Smooth muscle cell (in vitro differentiated cells): Measurements from ENCODE around the gene DIPK1C. TPM values are rescaled to one million over a fixed set of nuclear protein-coding genes. Genes with fewer than 3 reads are reported as not detected.

Source experiments
- DNase-seq: peaks from one replicate; lab custom pipeline; 2025; ENCODE audit not compliant: unreplicated experiment; lab: John Stamatoyannopoulos, UW
- H2AFZ ChIP-seq: fragments of 200-600 bp; sonication (generic); 2 replicates; pipeline ENCODE4 v1.6.0; 2016; ENCODE audit warnings: antibody characterized with exemption, low read depth, mild to moderate bottlenecking
- H3F3A ChIP-seq: fragments of 200-600 bp; sonication (generic); 2 replicates; pipeline ENCODE4 v1.6.0; 2017; ENCODE audit warnings: antibody characterized with exemption, low read depth
- H3K27ac ChIP-seq: fragments of 200-600 bp; sonication (generic); 2 replicates; pipeline ENCODE4 v1.5.1; 2016; ENCODE audit warnings: low read depth, mild to moderate bottlenecking
- H3K27me3 ChIP-seq: fragments of 200-600 bp; sonication (generic); 2 replicates; pipeline ENCODE4 v1.6.1; 2016; ENCODE audit warnings: low read depth, mild to moderate bottlenecking
- H3K36me3 ChIP-seq: fragments of 200-600 bp; sonication (generic); 2 replicates; pipeline ENCODE4 v1.5.1; 2016; ENCODE audit warnings: low read depth
- H3K4me1 ChIP-seq: fragments of 200-600 bp; sonication (generic); 2 replicates; pipeline ENCODE4 v1.5.1; 2016; ENCODE audit warnings: low read depth
- H3K4me2 ChIP-seq: fragments of 200-600 bp; sonication (generic); 2 replicates; pipeline ENCODE4 v1.6.0; 2016; ENCODE audit warnings: mild to moderate bottlenecking
- H3K4me3 ChIP-seq: fragments of 200-600 bp; sonication (generic); 2 replicates; pipeline ENCODE4 v1.5.1; 2016; ENCODE audit warnings: mild to moderate bottlenecking
- H3K79me2 ChIP-seq: fragments of 200-600 bp; sonication (generic); 2 replicates; pipeline ENCODE4 v1.6.0; 2016; ENCODE audit warnings: low read depth, mild to moderate bottlenecking
- H3K9ac ChIP-seq: fragments of 200-600 bp; sonication (generic); 2 replicates; pipeline ENCODE4 v1.6.0; 2016; ENCODE audit warnings: low read depth
- H3K9me3 ChIP-seq: fragments of 200-600 bp; sonication (generic); replicated peaks from 2 replicates; pipeline ENCODE4 v1.5.1; 2016; ENCODE audit warnings: low read depth
- H4K20me1 ChIP-seq: fragments of 200-600 bp; sonication (generic); 2 replicates; pipeline ENCODE4 v1.6.0; 2016; ENCODE audit warnings: low read depth
- CTCF ChIP-seq: fragments of 200-600 bp; sonication (generic); IDR thresholded peaks from 2 replicates; pipeline ENCODE4 v1.5.1; 2017; ENCODE audit warnings: borderline replicate concordance, mild to moderate bottlenecking, antibody characterized with exemption; ENCODE audit not compliant: insufficient read depth, poor library complexity, severe bottlenecking
- WGBS: methylation state at CpG from one replicate; pipeline ENCODE4 v1.1.7; 2016; ENCODE audit warnings: low lambda C conversion rate; 5-methylcytosine and 5-hydroxymethylcytosine counted together
- polyA plus RNA-seq: library from polyadenylated mRNA; unstranded; fragments of >200 nt; fragmentation: Nextera tagmentation; extraction: Ambion mirVana; gene quantifications from 2 replicates; pipeline ENCODE4 v1.2.1, GENCODE V29; 2016
- total RNA-seq: library from RNA; depleted of rRNA; stranded (reverse); fragments of >200 nt; gene quantifications from 2 replicates; pipeline ENCODE4 v1.2.3, GENCODE V29; 2014

The DIPK1C gene
- total and polyA plus RNA-seq, 2 experiments from 2014 or later, result not detected

- H3K27me3 ChIP-seq, result no peaks in the 10 kb centered on the region
- peak overlapping the region; percentile 90 for H3K4me2 ChIP-seq
- peaks cover 11% of the 10 kb centered on the region for H3F3A ChIP-seq
- WGBS, result 3% methylated on average over 45 of the region's 48 CpGs
- no peaks in the 10 kb centered on the region for H3K4me1 ChIP-seq
- H3K9me3 ChIP-seq, result no peaks in the 10 kb centered on the region
- peak overlapping the region; percentile 85 for H3K4me3 ChIP-seq
- DNase-seq, result peak; percentile 81
- peak overlapping the region; percentile 94 for H3K9ac ChIP-seq
- peaks cover 20% of the 10 kb centered on the region for H3K79me2 ChIP-seq
- H3K36me3 ChIP-seq, result peaks cover 3% of the 10 kb centered on the region
- H3K27ac ChIP-seq, result peak overlapping the region; percentile 88
- peak overlapping the region; percentile 91 for H2AFZ ChIP-seq
- peak; percentile 6 for TF ChIP-seq CTCF
- H4K20me1 ChIP-seq, result peaks cover 8% of the 10 kb centered on the region
These were observed 39.6 kb upstream of the DIPK1C start for GRCh38 chr18:74496508-74497323.

- H3K27ac ChIP-seq, result peak within 1 kb of the TSS; percentile 88
- peak within 1 kb of the TSS; percentile 85 for H3K4me3 ChIP-seq
- H3K4me1 ChIP-seq, result no peaks in the 10 kb centered on the region
- H3K27me3 ChIP-seq, result no peaks in the 10 kb centered on the region
- no peak for TF ChIP-seq CTCF
- peaks cover 3% of the 10 kb centered on the region for H3K36me3 ChIP-seq
- H3K9ac ChIP-seq, result peak within 1 kb of the TSS; percentile 94
- H2AFZ ChIP-seq, result peak within 1 kb of the TSS; percentile 97
- no peaks in the 10 kb centered on the region for H3K9me3 ChIP-seq
- H3F3A ChIP-seq, result peaks cover 11% of the 10 kb centered on the region
- DNase-seq, result peak; percentile 97
- H3K4me2 ChIP-seq, result peak within 1 kb of the TSS; percentile 90
- peaks cover 20% of the 10 kb centered on the region for H3K79me2 ChIP-seq
- WGBS, result under 1% methylated on average over 51 of the region's 71 CpGs
- H4K20me1 ChIP-seq, result peaks cover 8% of the 10 kb centered on the region
These were observed 38.7 kb upstream of the DIPK1C start, which contains the start of gene CNDP2 for GRCh38 chr18:74495581-74496507. Gene CNDP2, plus strand, starts transcription at chr18:74496363. Its CDS starts 3,611 bp downstream, at chr18:74499974.

DNA sequence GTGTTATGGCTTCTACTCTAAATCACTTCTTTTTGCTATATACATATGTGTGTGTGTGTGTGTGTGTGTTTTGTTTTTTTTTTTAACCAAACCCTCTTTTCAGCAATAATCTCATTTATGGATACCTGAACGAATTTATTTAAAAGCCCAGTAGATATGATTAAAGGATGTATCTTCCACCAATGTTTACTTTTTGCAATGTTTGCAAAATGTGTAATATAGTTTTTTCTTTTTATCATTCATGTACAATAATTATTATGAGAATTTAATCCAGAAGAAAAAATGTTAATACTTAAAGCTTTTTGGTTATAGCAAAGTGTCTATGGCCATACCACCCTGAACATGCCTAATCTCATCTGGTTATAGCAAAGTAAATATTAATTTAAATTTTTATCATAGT, 37.4 kb upstream of the DIPK1C start:
- DNase-seq, result no peak
- Histone ChIP-seq H3K4me3 (no peak overlapping the region), H3K27me3 (no peaks in the 10 kb centered on the region), H3F3A (peaks cover 11% of the 10 kb centered on the region), H3K9ac (no peak overlapping the region), H2AFZ (no peak overlapping the region), H3K9me3 (no peaks in the 10 kb centered on the region), H4K20me1 (peaks cover under 1% of the 10 kb centered on the region), H3K4me2 (no peak overlapping the region), H3K36me3 (no peaks in the 10 kb centered on the region), H3K27ac (no peak overlapping the region), H3K79me2 (peaks cover 20% of the 10 kb centered on the region), H3K4me1 (no peaks in the 10 kb centered on the region)
- 79% methylated on average over 1 of the region's 1 CpG for WGBS
- TF ChIP-seq CTCF, result no peak
